CD14-positive monocyte (primary cell): ENCODE measurements around the gene GSDME. TPM values are rescaled to one million over a fixed set of nuclear protein-coding genes. Genes with fewer than 3 reads are reported as not detected.

Experiments used
- DNase-seq, 3 donors: peaks; one replicate each; pipeline ENCODE4 v3.0.0-alpha.2; 2011 to 2022
- H2AFZ ChIP-seq: 2 replicates; pipeline ENCODE4 v1.6.0; 2012; ENCODE audit warnings: mild to moderate bottlenecking, low read depth, low read length, inconsistent platforms; ENCODE audit not compliant: insufficient read depth, poor library complexity, severe bottlenecking
- H3K27ac ChIP-seq, 2 donors: 1 replicate in 1 of 2; 2 replicates in 1 of 2; pipeline ENCODE4 v1.5.1; 2012 to 2013; ENCODE audit warnings: low read length in 2 of 2, control low read depth in 1 of 2, inconsistent platforms in 1 of 2, low read depth in 1 of 2, mild to moderate bottlenecking in 1 of 2
- H3K27me3 ChIP-seq, 2 donors: one replicate each; pipeline versions ENCODE4 v1.6.0 to v1.6.1; 2011 to 2013; ENCODE audit warnings: low read length in 2 of 2; ENCODE audit not compliant: control insufficient read depth in 2 of 2, insufficient read depth in 2 of 2
- H3K36me3 ChIP-seq, 2 donors: replicated peaks in 1 of 2; 1 replicate in 1 of 2; 2 replicates in 1 of 2; pipeline versions ENCODE4 v1.5.1 to v1.6.1; 2012 to 2013; ENCODE audit warnings: low read length in 2 of 2, control low read depth in 1 of 2, inconsistent platforms in 1 of 2, mild to moderate bottlenecking in 1 of 2; ENCODE audit not compliant: insufficient read depth in 2 of 2, control insufficient read depth in 1 of 2
- H3K4me1 ChIP-seq, 2 donors: 1 replicate in 1 of 2; 2 replicates in 1 of 2; pipeline versions ENCODE4 v1.5.1 to v1.6.1; 2012 to 2013; ENCODE audit warnings: low read length in 2 of 2, control low read depth in 1 of 2, inconsistent platforms in 1 of 2, mild to moderate bottlenecking in 1 of 2, moderate library complexity in 1 of 2; ENCODE audit not compliant: insufficient read depth in 2 of 2, control insufficient read depth in 1 of 2
- H3K4me2 ChIP-seq: replicated peaks from 2 replicates; pipeline ENCODE3; 2012; ENCODE audit warnings: low read length, moderate library complexity, mild to moderate bottlenecking; ENCODE audit not compliant: poor library complexity, severe bottlenecking; ENCODE audit errors: extremely low read depth
- H3K4me3 ChIP-seq, 3 experiments: fragments of 200-600 bp in 1 of 3; sonication (generic) in 1 of 3; replicated peaks in 1 of 3; 1 replicate in 2 of 3; 2 replicates in 1 of 3; pipeline ENCODE4 v1.5.1; 2011 to 2013; ENCODE audit warnings: low read length in 3 of 3, mild to moderate bottlenecking in 3 of 3, control low read depth in 2 of 3, low read depth in 2 of 3, inconsistent platforms in 1 of 3, moderate library complexity in 1 of 3
- H3K79me2 ChIP-seq: 2 replicates; pipeline ENCODE4 v1.6.0; 2012; ENCODE audit warnings: mild to moderate bottlenecking, control low read depth, inconsistent platforms, low read length, moderate library complexity; ENCODE audit not compliant: insufficient read depth
- H3K9ac ChIP-seq: 2 replicates; pipeline ENCODE4 v1.6.0; 2017; ENCODE audit warnings: low read length, mild to moderate bottlenecking; ENCODE audit not compliant: insufficient read depth, poor library complexity, severe bottlenecking
- H3K9me3 ChIP-seq, 2 donors: replicated peaks in 1 of 2; 1 replicate in 1 of 2; 2 replicates in 1 of 2; pipeline versions ENCODE4 v1.5.1 to v1.6.1; 2012 to 2013; ENCODE audit warnings: low read length in 2 of 2, control low read depth in 1 of 2; ENCODE audit not compliant: control insufficient read depth in 1 of 2, insufficient read depth in 1 of 2
- H4K20me1 ChIP-seq: 2 replicates; pipeline ENCODE4 v1.6.0; 2012; ENCODE audit warnings: mild to moderate bottlenecking, low read length, control low read depth, moderate library complexity; ENCODE audit not compliant: insufficient read depth
- H3K27ac Mint-ChIP-seq, 7 donors: one replicate each; pipeline ENCODE4 v1.8.0; 2020; ENCODE audit warnings: mild to moderate bottlenecking in 7 of 7, mixed read lengths in 7 of 7, moderate library complexity in 6 of 7, inconsistent platforms in 2 of 7
- H3K27me3 Mint-ChIP-seq, 3 donors: one replicate each; pipeline ENCODE4 v1.8.0; 2021 to 2022; ENCODE audit warnings: low read depth in 3 of 3, mild to moderate bottlenecking in 3 of 3, mixed read lengths in 3 of 3, moderate library complexity in 3 of 3, inconsistent platforms in 1 of 3
- H3K36me3 Mint-ChIP-seq, 2 donors: one replicate each; pipeline ENCODE4 v1.8.0; 2020; ENCODE audit warnings: mixed read lengths in 2 of 2, inconsistent platforms in 1 of 2, mild to moderate bottlenecking in 1 of 2
- H3K4me1 Mint-ChIP-seq: one replicate; pipeline ENCODE4 v1.8.0; 2020; ENCODE audit warnings: mild to moderate bottlenecking, mixed read lengths
- H3K4me3 Mint-ChIP-seq, 2 donors: one replicate each; pipeline ENCODE4 v1.8.0; 2020; ENCODE audit warnings: mild to moderate bottlenecking in 2 of 2, mixed read lengths in 2 of 2, moderate library complexity in 1 of 2
- H3K9me3 Mint-ChIP-seq, 7 donors: one replicate each; pipeline ENCODE4 v1.8.0; 2020 to 2022; ENCODE audit warnings: mixed read lengths in 7 of 7, mild to moderate bottlenecking in 6 of 7, moderate library complexity in 6 of 7, inconsistent platforms in 2 of 7
- CTCF ChIP-seq: fragments of 200-600 bp; IDR thresholded peaks from one replicate; pipeline ENCODE4 v1.8.0; 2022; ENCODE audit warnings: antibody characterized with exemption, mild to moderate bottlenecking
- WGBS: methylation state at CpG from one replicate; pipeline ENCODE4 v1.1.5; 2013; ENCODE audit warnings: missing lambda C conversion rate; ENCODE audit not compliant: insufficient coverage; 5-methylcytosine and 5-hydroxymethylcytosine counted together
- intact Hi-C, 2 donors: fragments of 100-400 bp; cut with micrococcal nuclease; formaldehyde crosslinking; loops; one replicate each; pipeline versions ENCODE4 v1.15.0 to v1.15.1; 2023
- polyA plus RNA-seq, 3 donors: library from polyadenylated mRNA; depleted of rRNA in 1 of 3; unstranded in 2 of 3; stranded (reverse) in 1 of 3; fragments of 300-500 nt in 2 of 3; fragments of >200 nt in 1 of 3; fragmentation: Illumina TruSeq in 2 of 3; gene quantifications; 1 replicate in 2 of 3; 2 replicates in 1 of 3; pipeline ENCODE4 v1.2.3, GENCODE V29; 2012 to 2021

GSDME gene
- polyA plus RNA-seq, 3 donors, result 1.3 to 2.3 TPM; not detected in 1

- Histone ChIP-seq H3K4me2 (no peak overlapping the region), H3K79me2 (no peaks in the 10 kb centered on the region), H2AFZ (no peak overlapping the region), H3K27ac (no peak overlapping the region), H3K9me3 (no peaks in the 10 kb centered on the region), H3K36me3 (no peaks in the 10 kb centered on the region), H3K4me1 (peaks cover 3 to 6% of the 10 kb centered on the region in 2 donors), H4K20me1 (no peaks in the 10 kb centered on the region), H3K9ac (no peak overlapping the region), H3K27me3 (no peaks in the 10 kb centered on the region), H3K4me3 (no peak overlapping the region)
- Mint-ChIP-seq H3K36me3 (no peaks in the 10 kb centered on the region), H3K4me3 (no peak overlapping the region), H3K4me1 (peaks cover 8% of the 10 kb centered on the region), H3K9me3 (peaks cover 0 to 5% (median 0%) of the 10 kb centered on the region in 7 donors), H3K27ac (no peak overlapping the region), H3K27me3 (peaks cover 13 to 40% (median 17%) of the 10 kb centered on the region in 3 donors)
- DNase-seq, result no peak
- TF ChIP-seq CTCF, result no peak
- intact Hi-C loops, result no loop called here
- 90% methylated on average over 5 of the region's 5 CpGs for WGBS
Measured at GRCh38 chr7:24709051-24709450, 48.2 kb downstream of the GSDME start.

- Mint-ChIP-seq H3K4me1 (peaks cover 8% of the 10 kb centered on the region), H3K9me3 (peaks cover 0 to 3% (median 0%) of the 10 kb centered on the region in 7 donors), H3K27ac (no peak overlapping the region), H3K36me3 (no peaks in the 10 kb centered on the region), H3K27me3 (peaks cover 13 to 37% (median 16%) of the 10 kb centered on the region in 3 donors), H3K4me3 (peak overlapping the region in 1 of 2 donors; percentile 29)
- intact Hi-C loops, result no loop called here
- no peaks in the 10 kb centered on the region for H3K27me3 ChIP-seq
- peaks cover 3 to 6% of the 10 kb centered on the region in 2 donors for H3K4me1 ChIP-seq
- H4K20me1 ChIP-seq, result no peaks in the 10 kb centered on the region
- DNase-seq, result no peak
- H3K4me2 ChIP-seq, result no peak overlapping the region
- H2AFZ ChIP-seq, result no peak overlapping the region
- no peak overlapping the region for H3K27ac ChIP-seq
- no peaks in the 10 kb centered on the region for H3K79me2 ChIP-seq
- 80% methylated on average over 3 of the region's 9 CpGs for WGBS
- no peaks in the 10 kb centered on the region for H3K9me3 ChIP-seq
- H3K9ac ChIP-seq, result no peak overlapping the region
- no peak overlapping the region for H3K4me3 ChIP-seq
- H3K36me3 ChIP-seq, result no peaks in the 10 kb centered on the region
- no peak for TF ChIP-seq CTCF
Measured at GRCh38 chr7:24707988-24708615, 49.2 kb downstream of the GSDME start.
